Smooth muscle cell (in vitro differentiated cells): ENCODE measurements around the gene MICAL2. TPM values are rescaled to one million over a fixed set of nuclear protein-coding genes. Genes with fewer than 3 reads are reported as not detected.

Experiments
- DNase-seq: peaks from one replicate; lab custom pipeline; 2025; ENCODE audit not compliant: unreplicated experiment; lab: John Stamatoyannopoulos, UW
- H2AFZ ChIP-seq: fragments of 200-600 bp; sonication (generic); 2 replicates; pipeline ENCODE4 v1.6.0; 2016; ENCODE audit warnings: antibody characterized with exemption, low read depth, mild to moderate bottlenecking
- H3F3A ChIP-seq: fragments of 200-600 bp; sonication (generic); 2 replicates; pipeline ENCODE4 v1.6.0; 2017; ENCODE audit warnings: antibody characterized with exemption, low read depth
- H3K27ac ChIP-seq: fragments of 200-600 bp; sonication (generic); 2 replicates; pipeline ENCODE4 v1.5.1; 2016; ENCODE audit warnings: low read depth, mild to moderate bottlenecking
- H3K27me3 ChIP-seq: fragments of 200-600 bp; sonication (generic); 2 replicates; pipeline ENCODE4 v1.6.1; 2016; ENCODE audit warnings: low read depth, mild to moderate bottlenecking
- H3K36me3 ChIP-seq: fragments of 200-600 bp; sonication (generic); 2 replicates; pipeline ENCODE4 v1.5.1; 2016; ENCODE audit warnings: low read depth
- H3K4me1 ChIP-seq: fragments of 200-600 bp; sonication (generic); 2 replicates; pipeline ENCODE4 v1.5.1; 2016; ENCODE audit warnings: low read depth
- H3K4me2 ChIP-seq: fragments of 200-600 bp; sonication (generic); 2 replicates; pipeline ENCODE4 v1.6.0; 2016; ENCODE audit warnings: mild to moderate bottlenecking
- H3K4me3 ChIP-seq: fragments of 200-600 bp; sonication (generic); 2 replicates; pipeline ENCODE4 v1.5.1; 2016; ENCODE audit warnings: mild to moderate bottlenecking
- H3K79me2 ChIP-seq: fragments of 200-600 bp; sonication (generic); 2 replicates; pipeline ENCODE4 v1.6.0; 2016; ENCODE audit warnings: low read depth, mild to moderate bottlenecking
- H3K9ac ChIP-seq: fragments of 200-600 bp; sonication (generic); 2 replicates; pipeline ENCODE4 v1.6.0; 2016; ENCODE audit warnings: low read depth
- H3K9me3 ChIP-seq: fragments of 200-600 bp; sonication (generic); replicated peaks from 2 replicates; pipeline ENCODE4 v1.5.1; 2016; ENCODE audit warnings: low read depth
- H4K20me1 ChIP-seq: fragments of 200-600 bp; sonication (generic); 2 replicates; pipeline ENCODE4 v1.6.0; 2016; ENCODE audit warnings: low read depth
- WGBS: methylation state at CpG from one replicate; pipeline ENCODE4 v1.1.7; 2016; ENCODE audit warnings: low lambda C conversion rate; 5-methylcytosine and 5-hydroxymethylcytosine counted together
- polyA plus RNA-seq: library from polyadenylated mRNA; unstranded; fragments of >200 nt; fragmentation: Nextera tagmentation; extraction: Ambion mirVana; gene quantifications from 2 replicates; pipeline ENCODE4 v1.2.1, GENCODE V29; 2016
- total RNA-seq: library from RNA; depleted of rRNA; stranded (reverse); fragments of >200 nt; gene quantifications from 2 replicates; pipeline ENCODE4 v1.2.3, GENCODE V29; 2014
- TF ChIP-seq, protein P1 (sequence below): fragments of 200-600 bp; sonication (generic); IDR thresholded peaks from 2 replicates; pipeline ENCODE4 v1.5.1; 2017; ENCODE audit warnings: borderline replicate concordance, mild to moderate bottlenecking, antibody characterized with exemption; ENCODE audit not compliant: insufficient read depth, poor library complexity, severe bottlenecking

MICAL2 gene
- total and polyA plus RNA-seq, 2 experiments from 2014 or later: 161 to 287 TPM

DNA sequence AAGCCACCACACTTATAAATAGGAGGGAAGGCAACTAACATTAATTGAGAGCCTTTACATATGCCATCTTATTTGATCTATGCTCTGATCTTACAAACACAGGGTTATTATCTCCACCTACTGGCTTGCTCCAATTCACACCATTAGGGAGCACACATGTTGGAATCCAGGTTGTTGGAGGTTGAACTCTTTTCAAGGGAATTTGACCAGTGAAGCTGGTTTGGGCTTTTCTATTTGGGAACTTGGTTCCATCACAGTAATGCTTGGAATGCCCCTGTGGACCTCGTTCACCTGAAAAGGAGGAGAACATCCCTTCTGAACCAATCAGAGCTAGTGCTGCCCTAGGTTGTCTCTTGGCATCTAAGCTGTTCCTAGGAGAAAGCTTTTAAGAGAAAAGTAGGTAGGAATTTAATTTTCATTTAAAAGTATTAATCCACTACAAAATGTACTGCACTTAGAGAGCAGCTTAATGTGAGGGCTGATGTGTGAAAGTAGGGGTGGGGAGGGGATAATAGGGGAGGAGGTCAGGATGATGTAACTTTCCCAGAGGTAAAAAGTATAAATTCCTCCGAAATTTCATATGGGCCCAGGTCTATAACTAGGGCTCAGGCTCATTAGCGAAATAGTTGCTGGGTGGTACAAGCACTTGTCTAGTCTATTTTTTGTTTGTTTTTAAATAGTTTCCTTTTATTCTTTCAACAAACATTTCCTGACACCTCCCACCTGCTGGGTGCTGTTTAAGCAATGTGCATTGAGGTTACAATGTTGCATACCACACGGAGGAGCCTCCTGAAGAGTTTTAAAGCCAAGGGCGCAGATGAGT, 7.6 kb upstream of the MICAL2 start:
- H3K4me1 ChIP-seq: no peaks in the 10 kb centered on the region
- 64% methylated on average over 5 of the region's 5 CpGs for WGBS

GRCh38 chr11:12103411-12104225, 6.8 kb upstream of the MICAL2 start:
- Histone ChIP-seq H3K79me2 (no peaks in the 10 kb centered on the region), H3K4me1 (no peaks in the 10 kb centered on the region), H4K20me1 (no peaks in the 10 kb centered on the region), H3K9me3 (no peaks in the 10 kb centered on the region), H3K27me3 (no peaks in the 10 kb centered on the region), H2AFZ (no peak overlapping the region), H3K36me3 (no peaks in the 10 kb centered on the region), H3K27ac (no peak overlapping the region), H3K4me2 (no peak overlapping the region), H3K9ac (no peak overlapping the region), H3K4me3 (no peak overlapping the region), H3F3A (no peaks in the 10 kb centered on the region)
- WGBS: 62% methylated on average over 7 of the region's 7 CpGs
- TF ChIP-seq, protein P1, sequence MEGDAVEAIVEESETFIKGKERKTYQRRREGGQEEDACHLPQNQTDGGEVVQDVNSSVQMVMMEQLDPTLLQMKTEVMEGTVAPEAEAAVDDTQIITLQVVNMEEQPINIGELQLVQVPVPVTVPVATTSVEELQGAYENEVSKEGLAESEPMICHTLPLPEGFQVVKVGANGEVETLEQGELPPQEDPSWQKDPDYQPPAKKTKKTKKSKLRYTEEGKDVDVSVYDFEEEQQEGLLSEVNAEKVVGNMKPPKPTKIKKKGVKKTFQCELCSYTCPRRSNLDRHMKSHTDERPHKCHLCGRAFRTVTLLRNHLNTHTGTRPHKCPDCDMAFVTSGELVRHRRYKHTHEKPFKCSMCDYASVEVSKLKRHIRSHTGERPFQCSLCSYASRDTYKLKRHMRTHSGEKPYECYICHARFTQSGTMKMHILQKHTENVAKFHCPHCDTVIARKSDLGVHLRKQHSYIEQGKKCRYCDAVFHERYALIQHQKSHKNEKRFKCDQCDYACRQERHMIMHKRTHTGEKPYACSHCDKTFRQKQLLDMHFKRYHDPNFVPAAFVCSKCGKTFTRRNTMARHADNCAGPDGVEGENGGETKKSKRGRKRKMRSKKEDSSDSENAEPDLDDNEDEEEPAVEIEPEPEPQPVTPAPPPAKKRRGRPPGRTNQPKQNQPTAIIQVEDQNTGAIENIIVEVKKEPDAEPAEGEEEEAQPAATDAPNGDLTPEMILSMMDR: no peak
- no peak for DNase-seq

More for the DNA sequence above, 7.6 kb upstream of the MICAL2 start:
- Histone ChIP-seq H3F3A (no peaks in the 10 kb centered on the region), H3K4me3 (no peak overlapping the region), H3K27me3 (no peaks in the 10 kb centered on the region), H3K9me3 (no peaks in the 10 kb centered on the region), H3K79me2 (no peaks in the 10 kb centered on the region), H3K4me2 (no peak overlapping the region), H3K36me3 (no peaks in the 10 kb centered on the region), H2AFZ (no peak overlapping the region), H4K20me1 (no peaks in the 10 kb centered on the region), H3K9ac (no peak overlapping the region), H3K27ac (no peak overlapping the region)
- TF ChIP-seq, protein P1: no peak
- no peak for DNase-seq

DNA sequence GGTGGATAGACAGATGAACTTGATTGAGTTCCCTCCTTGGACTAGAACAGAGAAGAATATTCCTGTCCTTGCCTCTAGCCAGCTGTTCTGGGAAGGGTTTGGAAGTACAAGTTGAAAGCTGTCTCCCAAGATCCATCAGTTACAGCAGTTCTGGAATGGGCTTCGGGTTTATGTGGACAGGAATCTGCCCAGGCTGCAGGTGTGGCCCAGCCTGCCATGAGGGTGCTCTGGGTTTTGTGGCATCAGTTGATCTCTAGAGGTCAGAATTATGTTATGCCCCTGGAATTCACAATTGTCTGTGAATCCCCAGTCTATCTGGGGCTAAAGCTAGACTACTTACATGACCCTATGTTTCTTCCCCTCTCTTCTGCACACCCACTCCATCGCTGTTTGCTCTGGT, 4.9 kb upstream of the MICAL2 start:
- Histone ChIP-seq H3K9ac (no peak overlapping the region), H2AFZ (no peak overlapping the region), H3K4me1 (no peaks in the 10 kb centered on the region), H3K4me2 (no peak overlapping the region), H3K27ac (no peak overlapping the region), H3K36me3 (no peaks in the 10 kb centered on the region), H4K20me1 (no peaks in the 10 kb centered on the region), H3K9me3 (no peaks in the 10 kb centered on the region), H3K4me3 (no peak overlapping the region), H3F3A (no peaks in the 10 kb centered on the region), H3K79me2 (peaks cover under 1% of the 10 kb centered on the region), H3K27me3 (no peaks in the 10 kb centered on the region)
- WGBS: 77% methylated on average over 2 of the region's 2 CpGs
- TF ChIP-seq, protein P1: no peak
- no peak for DNase-seq
